CD4-positive, alpha-beta T cell treated with Interleukin-4 for 1 hour (primary cell): ENCODE measurements around the gene KBTBD2.
A peak's percentile ranks its signal among the peaks of the same experiment; 100 is the strongest.
"Not testable (repeated sequence)": the region's sequence is repeated elsewhere in the genome, so short reads cannot be mapped to it uniquely, and the experiment has no call there.

Experiments
- DNase-seq, 2 donors: peaks; one replicate each; pipeline ENCODE4 v3.0.0-alpha.2; 2020 to 2022

The KBTBD2 gene

GRCh38 chr7:32891043-32891799 lies at the start of gene KBTBD2:
TSS of gene KBTBD2 (minus strand) at chr7:32891760. CDS start at chr7:32879604, 12,156 bp downstream.
- peak; percentile 89 for DNase-seq

- no peak for DNase-seq
Measured at GRCh38 chr7:32941181-32941580, 49.6 kb upstream of the KBTBD2 start.

GRCh38 chr7:32937344-32938174 lies 46.0 kb upstream of the KBTBD2 start:
- no peak for DNase-seq

- DNase-seq, result no peak
Measured at GRCh38 chr7:32936689-32937088, 45.1 kb upstream of the KBTBD2 start.

- DNase-seq, result no peak
Measured at GRCh38 chr7:32935558-32935957, 44.0 kb upstream of the KBTBD2 start.

- no peak for DNase-seq
Measured at GRCh38 chr7:32930378-32930777, 38.8 kb upstream of the KBTBD2 start.

- no peak for DNase-seq
Measured at GRCh38 chr7:32929430-32930143, 38.0 kb upstream of the KBTBD2 start.

GRCh38 chr7:32928785-32929298 lies 37.3 kb upstream of the KBTBD2 start:
- no peak for DNase-seq

GRCh38 chr7:32921896-32922295 lies 30.3 kb upstream of the KBTBD2 start:
- DNase-seq, result no peak

- not testable (repeated sequence) for DNase-seq
Measured at GRCh38 chr7:32916994-32917393, 25.4 kb upstream of the KBTBD2 start.

- no peak for DNase-seq
Measured at GRCh38 chr7:32916006-32916405, 24.4 kb upstream of the KBTBD2 start.

GRCh38 chr7:32915041-32915536 lies 23.5 kb upstream of the KBTBD2 start:
- DNase-seq, result no peak

GRCh38 chr7:32914184-32914583 lies 22.6 kb upstream of the KBTBD2 start:
- no peak for DNase-seq

GRCh38 chr7:32910195-32910594 lies 18.6 kb upstream of the KBTBD2 start:
- no peak for DNase-seq

GRCh38 chr7:32905175-32905662 lies 13.7 kb upstream of the KBTBD2 start:
- DNase-seq, result peak; percentile 93 to 96

GRCh38 chr7:32901629-32902028 lies 10.1 kb upstream of the KBTBD2 start:
- DNase-seq, result no peak

- no peak for DNase-seq
Measured at GRCh38 chr7:32900433-32900995, 9.0 kb upstream of the KBTBD2 start.

- not testable (repeated sequence) for DNase-seq
Measured at GRCh38 chr7:32897376-32897775, 5.8 kb upstream of the KBTBD2 start.

- DNase-seq, result no peak
Measured at GRCh38 chr7:32896564-32897347, 5.2 kb upstream of the KBTBD2 start.

- no peak for DNase-seq
Measured at GRCh38 chr7:32894171-32894570, 2.6 kb upstream of the KBTBD2 start.

GRCh38 chr7:32893722-32894121 lies 2.2 kb upstream of the KBTBD2 start:
- no peak for DNase-seq

GRCh38 chr7:32893207-32893524 lies 1.6 kb upstream of the KBTBD2 start:
- DNase-seq, result no peak
